Skeletal muscle satellite cell (primary cell): ENCODE measurements around the gene KIZ.

Experiments used
- H3K27me3 ChIP-seq: 2 replicates; pipeline ENCODE4 v1.7.0; 2013; ENCODE audit warnings: low read length; ENCODE audit not compliant: control insufficient read depth, insufficient read depth
- H3K36me3 ChIP-seq: 2 replicates; pipeline ENCODE4 v1.7.0; 2013; ENCODE audit warnings: mild to moderate bottlenecking, control low read depth, low read length; ENCODE audit not compliant: insufficient read depth
- H3K4me1 ChIP-seq: 2 replicates; pipeline ENCODE4 v1.7.0; 2013; ENCODE audit warnings: low read length; ENCODE audit not compliant: control insufficient read depth, insufficient read depth
- H3K4me2 ChIP-seq: 2 replicates; pipeline ENCODE4 v1.7.0; 2013; ENCODE audit warnings: mild to moderate bottlenecking, low read length
- H3K4me3 ChIP-seq: 2 replicates; pipeline ENCODE4 v1.7.0; 2013; ENCODE audit warnings: low read length
- H3K9ac ChIP-seq: 2 replicates; pipeline ENCODE4 v1.7.0; 2013; ENCODE audit warnings: mild to moderate bottlenecking, low read depth, low read length, moderate library complexity
- H3K9me3 ChIP-seq: replicated peaks from 2 replicates; pipeline ENCODE4 v1.7.0; 2013; ENCODE audit warnings: mild to moderate bottlenecking, control low read depth, low read length

The KIZ gene

DNA sequence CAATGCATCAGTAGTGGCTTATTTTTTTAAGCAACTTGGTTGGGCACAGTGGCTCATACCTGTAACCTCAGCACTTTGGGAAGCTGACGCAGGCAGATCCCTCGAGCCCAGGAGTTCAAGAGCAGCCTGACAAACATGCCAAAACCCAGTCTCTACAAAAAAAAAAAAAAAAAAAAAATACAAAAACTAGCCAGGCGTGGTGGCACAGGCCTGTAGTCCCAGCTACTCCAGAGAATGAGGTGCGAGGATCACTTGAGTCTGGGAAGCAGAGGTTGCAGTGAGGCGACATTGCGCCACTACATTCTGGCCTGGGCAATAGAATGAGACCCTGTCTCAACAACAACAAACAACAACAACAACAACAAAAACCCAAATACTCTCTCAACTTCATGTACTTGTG lies 132.5 kb downstream of the KIZ start:
- H3K36me3 ChIP-seq = no peaks in the 10 kb centered on the region
- no peaks in the 10 kb centered on the region for H3K27me3 ChIP-seq
- H3K4me1 ChIP-seq = no peaks in the 10 kb centered on the region
- H3K4me2 ChIP-seq = no peak overlapping the region
- no peak overlapping the region for H3K9ac ChIP-seq
- H3K9me3 ChIP-seq = no peaks in the 10 kb centered on the region
- no peak overlapping the region for H3K4me3 ChIP-seq

DNA sequence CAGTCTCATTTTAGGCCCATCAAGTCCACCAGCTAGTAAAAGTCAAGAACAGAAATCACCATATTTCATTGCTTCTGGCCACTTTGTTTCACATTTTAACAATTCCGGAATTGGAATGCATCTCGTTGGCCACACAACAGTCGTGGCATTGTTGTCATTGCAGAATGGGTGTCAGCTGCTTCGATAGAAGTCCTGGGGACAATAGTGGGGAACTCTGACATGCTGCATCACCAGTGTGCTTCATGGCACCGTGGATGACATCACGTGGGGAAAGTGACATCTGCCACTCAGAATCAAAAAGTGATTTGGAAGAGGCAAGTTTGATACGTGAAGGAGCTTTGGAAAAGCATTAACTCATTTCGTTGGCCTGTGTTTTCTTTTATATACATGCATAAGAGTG lies 133.5 kb downstream of the KIZ start:
- no peak overlapping the region for H3K4me2 ChIP-seq
- no peaks in the 10 kb centered on the region for H3K36me3 ChIP-seq
- H3K4me1 ChIP-seq = no peaks in the 10 kb centered on the region
- no peak overlapping the region for H3K9ac ChIP-seq
- no peaks in the 10 kb centered on the region for H3K27me3 ChIP-seq
- no peaks in the 10 kb centered on the region for H3K9me3 ChIP-seq
- H3K4me3 ChIP-seq = no peak overlapping the region

DNA sequence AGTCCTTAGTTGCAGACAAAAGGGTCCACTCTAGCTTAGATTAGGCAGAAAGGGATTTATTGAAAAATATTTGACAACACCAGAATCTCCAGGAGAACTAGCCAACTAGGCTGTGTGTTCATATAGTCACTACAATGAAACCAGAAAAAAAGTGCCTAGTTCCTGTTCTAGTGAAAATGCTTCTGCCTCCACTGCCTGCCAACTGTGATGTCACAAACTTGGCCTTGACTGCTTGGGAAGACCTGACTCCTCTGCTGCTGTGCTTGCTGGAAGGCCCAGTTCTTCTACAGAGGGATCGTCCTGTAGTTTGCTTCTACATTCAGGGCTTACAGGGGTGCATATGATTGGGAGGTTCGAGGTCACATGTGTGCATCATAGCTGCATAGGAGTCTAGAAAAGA lies 136.9 kb downstream of the KIZ start:
- Histone ChIP-seq H3K9ac (no peak overlapping the region), H3K4me3 (no peak overlapping the region), H3K27me3 (no peaks in the 10 kb centered on the region), H3K36me3 (no peaks in the 10 kb centered on the region), H3K4me1 (no peaks in the 10 kb centered on the region), H3K4me2 (no peak overlapping the region), H3K9me3 (no peaks in the 10 kb centered on the region)

DNA sequence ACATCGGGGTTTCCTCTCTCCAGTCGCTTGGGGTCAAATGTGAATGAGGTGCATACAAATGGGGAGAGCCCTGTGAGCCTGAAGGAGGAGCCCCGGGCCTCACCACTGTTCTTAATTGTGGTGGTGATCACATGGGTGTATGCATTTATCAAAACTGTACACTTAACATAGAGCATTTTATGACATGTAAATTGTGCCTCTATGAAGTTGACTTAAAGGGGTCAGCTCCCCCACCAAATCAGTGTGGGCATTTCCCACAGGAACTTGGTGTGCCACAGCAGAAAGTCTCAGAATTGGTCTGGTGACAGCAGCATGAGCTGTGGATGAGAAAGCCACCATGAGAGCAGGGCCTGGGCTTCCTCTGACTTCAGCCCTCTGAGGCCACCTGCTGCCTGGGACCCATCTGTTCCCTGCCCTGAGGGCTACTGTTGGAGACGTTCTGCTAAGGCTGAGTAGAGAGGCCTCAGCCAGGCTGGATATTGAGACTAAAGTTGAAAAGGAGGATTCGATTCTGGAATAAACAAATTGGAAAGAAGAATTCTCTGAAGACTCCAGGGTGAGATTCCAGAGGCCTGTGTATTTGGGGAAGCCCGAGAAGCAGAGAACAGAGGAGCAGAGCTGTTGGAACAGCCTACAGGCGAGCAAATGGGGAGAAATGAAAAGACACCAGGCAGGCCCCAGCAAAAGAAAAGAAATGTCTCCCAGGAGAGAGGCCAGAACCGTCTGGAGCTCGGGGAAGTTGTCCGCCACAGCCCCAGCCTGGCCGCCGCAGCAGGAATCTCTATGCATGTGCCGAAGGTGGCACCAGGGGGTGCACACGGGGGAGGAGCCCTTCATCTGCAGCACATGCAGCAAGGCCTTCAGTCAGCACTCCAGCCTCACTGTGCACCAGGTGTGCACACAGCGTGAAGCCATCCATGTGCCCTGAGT lies 139.6 kb downstream of the KIZ start:
- no peak overlapping the region for H3K4me3 ChIP-seq
- no peaks in the 10 kb centered on the region for H3K36me3 ChIP-seq
- no peaks in the 10 kb centered on the region for H3K4me1 ChIP-seq
- peaks cover 8% of the 10 kb centered on the region for H3K27me3 ChIP-seq
- H3K9me3 ChIP-seq = no peaks in the 10 kb centered on the region
- no peak overlapping the region for H3K4me2 ChIP-seq
- no peak overlapping the region for H3K9ac ChIP-seq

DNA sequence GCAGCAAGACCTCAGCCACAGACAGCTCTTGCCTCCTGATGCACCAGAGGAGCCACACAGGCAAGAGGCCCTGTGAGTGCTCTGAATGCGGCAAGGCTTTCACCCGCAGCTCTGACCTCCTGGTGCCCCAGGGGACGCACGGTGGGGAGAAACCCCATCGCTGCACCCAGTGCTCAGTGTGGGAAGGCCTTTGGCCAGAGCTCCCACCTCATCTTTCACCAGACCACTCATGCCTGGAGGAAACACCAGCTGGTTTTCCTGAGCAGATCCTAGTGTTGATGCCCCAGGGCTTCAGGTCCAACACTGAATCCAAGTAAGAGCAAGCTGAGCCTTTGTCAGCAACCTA lies 140.3 kb downstream of the KIZ start:
- no peaks in the 10 kb centered on the region for H3K36me3 ChIP-seq
- H3K27me3 ChIP-seq = peaks cover 8% of the 10 kb centered on the region
- H3K9me3 ChIP-seq = no peaks in the 10 kb centered on the region
- no peaks in the 10 kb centered on the region for H3K4me1 ChIP-seq
- no peak overlapping the region for H3K9ac ChIP-seq
- no peak overlapping the region for H3K4me2 ChIP-seq
- H3K4me3 ChIP-seq = no peak overlapping the region

DNA sequence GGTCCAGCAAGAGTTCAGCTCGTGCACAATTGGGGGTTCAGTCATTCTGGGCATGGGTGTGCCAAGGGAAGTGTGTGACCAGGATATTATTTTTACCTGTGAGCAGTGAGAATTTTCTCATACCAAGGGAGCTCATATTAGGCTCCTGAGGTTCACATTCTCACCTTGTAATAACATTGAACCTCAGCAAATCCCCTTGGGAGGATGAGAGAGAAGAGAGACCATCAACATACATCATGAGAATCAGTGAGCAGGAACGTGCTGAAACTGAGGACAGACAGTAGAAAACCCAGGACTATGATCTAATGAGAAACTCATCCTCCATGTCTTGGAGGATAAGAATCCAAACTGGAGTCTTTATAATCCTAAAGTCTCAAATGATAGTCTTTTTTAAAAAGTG lies 143.9 kb downstream of the KIZ start:
- no peaks in the 10 kb centered on the region for H3K36me3 ChIP-seq
- H3K9ac ChIP-seq = no peak overlapping the region
- no peaks in the 10 kb centered on the region for H3K9me3 ChIP-seq
- no peak overlapping the region for H3K4me3 ChIP-seq
- H3K4me1 ChIP-seq = no peaks in the 10 kb centered on the region
- H3K27me3 ChIP-seq = peaks cover 19% of the 10 kb centered on the region
- H3K4me2 ChIP-seq = no peak overlapping the region

DNA sequence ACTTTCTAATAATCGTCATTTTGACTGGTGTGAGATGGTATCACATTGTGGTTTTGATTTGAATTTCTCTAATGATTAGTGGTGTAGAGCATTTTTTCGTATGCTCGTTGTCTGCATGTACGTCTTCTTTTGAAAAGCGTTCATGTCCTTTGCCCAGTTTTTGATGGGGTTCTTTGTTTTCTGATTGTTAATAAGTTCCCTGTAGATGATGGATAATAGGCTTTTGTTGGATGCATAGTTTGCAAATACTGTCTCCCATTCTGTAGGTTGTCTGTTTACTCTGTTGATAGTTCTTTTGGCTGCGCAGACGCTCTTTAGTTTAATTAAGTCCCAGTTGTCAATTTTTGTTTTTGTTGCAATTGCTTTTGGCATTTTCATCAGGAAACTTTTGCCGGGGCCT lies 144.9 kb downstream of the KIZ start:
- H3K27me3 ChIP-seq = peaks cover 19% of the 10 kb centered on the region
- H3K4me1 ChIP-seq = no peaks in the 10 kb centered on the region
- H3K36me3 ChIP-seq = no peaks in the 10 kb centered on the region
- no peak overlapping the region for H3K9ac ChIP-seq
- no peak overlapping the region for H3K4me3 ChIP-seq
- no peak overlapping the region for H3K4me2 ChIP-seq
- no peaks in the 10 kb centered on the region for H3K9me3 ChIP-seq

DNA sequence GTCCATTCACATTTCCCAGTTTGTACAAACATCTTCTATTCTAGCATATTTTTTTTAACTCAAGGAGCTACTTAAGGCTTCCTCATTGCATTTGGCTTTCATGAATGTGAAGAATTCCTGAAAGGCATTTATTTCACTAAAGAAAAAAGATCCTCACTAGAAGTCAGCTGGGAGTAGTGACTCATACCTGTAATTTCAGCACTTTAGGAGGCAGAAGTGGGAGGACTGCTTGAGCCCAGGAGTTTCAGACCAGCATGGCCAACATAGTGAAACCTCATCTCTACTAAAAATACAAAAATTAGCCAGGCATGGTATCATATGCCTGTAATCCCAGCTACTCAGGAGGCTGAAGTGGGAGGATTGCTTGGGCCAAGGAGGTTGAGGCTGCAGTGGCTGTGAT lies 146.4 kb downstream of the KIZ start:
- Histone ChIP-seq H3K9ac (no peak overlapping the region), H3K4me3 (no peak overlapping the region), H3K4me1 (no peaks in the 10 kb centered on the region), H3K4me2 (no peak overlapping the region), H3K27me3 (peaks cover 19% of the 10 kb centered on the region), H3K9me3 (no peaks in the 10 kb centered on the region), H3K36me3 (no peaks in the 10 kb centered on the region)

DNA sequence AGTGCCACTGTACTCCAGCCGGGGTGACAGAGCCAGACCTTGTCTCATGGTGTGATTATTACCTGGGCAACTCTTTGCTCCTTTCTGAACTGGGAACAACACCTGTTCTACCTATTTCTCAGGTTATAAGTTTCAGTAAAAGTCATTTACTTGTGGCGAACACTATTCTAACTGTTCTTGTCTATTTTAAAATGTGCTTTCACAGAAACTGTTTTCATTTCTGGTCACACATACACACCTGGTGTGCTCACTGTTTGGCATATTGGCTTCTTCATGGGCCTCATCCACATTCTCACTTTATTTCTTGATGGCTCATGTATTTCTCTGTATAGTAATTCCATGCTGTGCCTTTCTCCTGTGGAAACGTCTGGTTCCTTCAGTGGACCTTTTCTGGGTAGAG lies 146.8 kb downstream of the KIZ start:
- Histone ChIP-seq H3K27me3 (peaks cover 19% of the 10 kb centered on the region), H3K9me3 (no peaks in the 10 kb centered on the region), H3K4me2 (no peak overlapping the region), H3K36me3 (no peaks in the 10 kb centered on the region), H3K4me3 (no peak overlapping the region), H3K9ac (no peak overlapping the region), H3K4me1 (no peaks in the 10 kb centered on the region)

DNA sequence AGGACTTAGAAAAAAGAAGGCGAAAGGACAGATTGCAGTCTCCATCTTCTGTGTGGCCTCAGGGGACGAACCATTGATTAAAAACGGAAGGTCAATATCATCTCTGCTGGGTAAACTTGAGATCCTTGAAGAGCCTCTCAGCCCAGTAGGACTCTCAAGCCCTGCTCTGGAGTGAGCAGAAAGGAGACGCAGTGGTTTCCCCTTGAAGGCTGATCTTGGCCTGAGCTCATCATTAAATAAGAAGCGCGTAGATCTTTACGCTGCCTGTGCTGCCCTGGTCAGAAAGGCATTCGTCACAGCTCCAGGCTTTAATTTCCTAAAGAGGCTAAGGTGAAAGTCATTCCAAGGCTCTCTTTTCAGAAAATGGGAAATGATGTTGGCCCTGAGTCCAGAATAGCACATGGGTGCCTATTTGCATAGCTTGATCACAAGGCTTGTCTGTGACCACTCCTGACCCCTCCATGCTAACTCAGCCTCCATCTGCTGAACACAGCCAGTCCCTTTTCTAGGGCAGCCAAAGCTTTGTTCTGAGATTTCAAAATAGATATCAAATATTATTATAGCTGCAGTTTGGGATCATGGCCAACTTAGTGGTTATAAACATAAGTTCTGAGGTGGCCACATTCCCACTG lies 148.0 kb downstream of the KIZ start:
- no peaks in the 10 kb centered on the region for H3K9me3 ChIP-seq
- H3K4me3 ChIP-seq = no peak overlapping the region
- H3K36me3 ChIP-seq = no peaks in the 10 kb centered on the region
- H3K4me1 ChIP-seq = no peaks in the 10 kb centered on the region
- H3K9ac ChIP-seq = no peak overlapping the region
- H3K4me2 ChIP-seq = no peak overlapping the region
- peaks cover 15% of the 10 kb centered on the region for H3K27me3 ChIP-seq

DNA sequence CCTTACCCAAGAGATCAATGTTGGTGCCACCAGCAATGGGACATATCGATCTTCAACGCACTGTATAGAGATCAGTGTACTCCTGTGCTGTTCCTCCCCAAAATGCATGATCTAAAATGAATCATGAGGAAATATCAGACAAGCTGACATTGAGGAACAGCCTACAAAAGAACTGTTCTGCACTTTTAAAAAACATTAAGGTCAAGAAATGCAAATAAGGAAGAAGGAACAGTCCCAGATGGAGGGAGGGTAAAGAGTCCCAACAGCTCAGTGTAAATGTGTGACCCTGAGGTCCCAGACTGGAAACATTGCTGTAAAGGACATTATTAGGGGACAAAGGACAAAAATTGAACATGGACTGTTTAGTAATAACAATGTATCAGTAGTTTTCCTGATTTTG lies 152.9 kb downstream of the KIZ start:
- no peak overlapping the region for H3K4me3 ChIP-seq
- peaks cover 10% of the 10 kb centered on the region for H3K27me3 ChIP-seq
- no peaks in the 10 kb centered on the region for H3K4me1 ChIP-seq
- no peaks in the 10 kb centered on the region for H3K9me3 ChIP-seq
- H3K9ac ChIP-seq = no peak overlapping the region
- H3K36me3 ChIP-seq = no peaks in the 10 kb centered on the region
- no peak overlapping the region for H3K4me2 ChIP-seq
